ENCODE data around the gene LIX1L.
A peak's percentile ranks its signal among the peaks of the same experiment; 100 is the strongest.

- no peak for TF ChIP-seq CTCF (IDR thresholded peaks at IDR 0.05)
- TF ChIP-seq POLR2A (IDR thresholded peaks at IDR 0.05), result peak; percentile 3 to 8
These were observed 34.7 kb upstream of the LIX1L start for GRCh38 chr1:145992502-145992936.
